Measurements from ENCODE around the gene OOSP3. TPM values are rescaled to one million over a fixed set of nuclear protein-coding genes. Genes with fewer than 3 reads are reported as not detected.

The OOSP3 gene
- polyA plus RNA-seq, 3 donors = not detected

DNA sequence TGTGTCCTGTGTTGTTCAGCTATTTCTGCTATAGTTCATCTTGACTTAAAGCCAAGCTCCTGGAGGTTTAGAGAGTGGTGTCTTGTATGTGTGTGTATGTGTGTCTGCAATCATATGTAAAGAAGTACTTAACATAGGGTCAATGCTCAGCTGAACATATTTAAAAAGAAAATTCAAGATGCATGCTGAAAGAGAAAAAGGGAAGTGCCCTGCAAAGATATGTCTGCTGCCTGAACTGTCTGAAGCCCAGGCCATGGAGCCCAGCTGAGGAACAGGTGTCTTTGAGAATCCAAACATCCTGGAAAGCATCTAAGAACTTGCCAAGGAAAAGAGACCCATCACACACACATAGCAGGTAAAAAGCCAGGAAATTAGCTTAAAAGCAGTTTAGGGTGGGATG lies 18.9 kb upstream of the OOSP3 start:
- no peaks in the 10 kb centered on the region for H3K9me3 Mint-ChIP-seq
- TF ChIP-seq, protein P1, sequence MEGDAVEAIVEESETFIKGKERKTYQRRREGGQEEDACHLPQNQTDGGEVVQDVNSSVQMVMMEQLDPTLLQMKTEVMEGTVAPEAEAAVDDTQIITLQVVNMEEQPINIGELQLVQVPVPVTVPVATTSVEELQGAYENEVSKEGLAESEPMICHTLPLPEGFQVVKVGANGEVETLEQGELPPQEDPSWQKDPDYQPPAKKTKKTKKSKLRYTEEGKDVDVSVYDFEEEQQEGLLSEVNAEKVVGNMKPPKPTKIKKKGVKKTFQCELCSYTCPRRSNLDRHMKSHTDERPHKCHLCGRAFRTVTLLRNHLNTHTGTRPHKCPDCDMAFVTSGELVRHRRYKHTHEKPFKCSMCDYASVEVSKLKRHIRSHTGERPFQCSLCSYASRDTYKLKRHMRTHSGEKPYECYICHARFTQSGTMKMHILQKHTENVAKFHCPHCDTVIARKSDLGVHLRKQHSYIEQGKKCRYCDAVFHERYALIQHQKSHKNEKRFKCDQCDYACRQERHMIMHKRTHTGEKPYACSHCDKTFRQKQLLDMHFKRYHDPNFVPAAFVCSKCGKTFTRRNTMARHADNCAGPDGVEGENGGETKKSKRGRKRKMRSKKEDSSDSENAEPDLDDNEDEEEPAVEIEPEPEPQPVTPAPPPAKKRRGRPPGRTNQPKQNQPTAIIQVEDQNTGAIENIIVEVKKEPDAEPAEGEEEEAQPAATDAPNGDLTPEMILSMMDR (IDR thresholded peaks at IDR 0.05) = no peak
- Histone ChIP-seq H3K9ac (ENCODE audit: insufficient read depth, low read length, poor library complexity, severe bottlenecking) (no peak overlapping the region), H4K20me1 (ENCODE audit: insufficient read depth, low read length) (no peaks in the 10 kb centered on the region), H3K4me2 (replicated peaks; ENCODE audit: extremely low read depth, low read length, poor library complexity, severe bottlenecking) (no peak overlapping the region), H3K4me3 (replicated peaks in 1 of 3; ENCODE audit: low read depth in 2 of 3, low read length in 3 of 3) (no peak overlapping the region), H3K36me3 (replicated peaks in 1 of 2; ENCODE audit: control insufficient read depth in 1 of 2, insufficient read depth in 2 of 2, low read length in 2 of 2) (no peaks in the 10 kb centered on the region), H3K79me2 (ENCODE audit: insufficient read depth, low read length) (no peaks in the 10 kb centered on the region), H3K4me1 (ENCODE audit: control insufficient read depth in 1 of 2, insufficient read depth in 2 of 2, low read length in 2 of 2) (peaks cover 7 to 8% of the 10 kb centered on the region in 2 donors), H2AFZ (ENCODE audit: insufficient read depth, low read depth, low read length, poor library complexity, severe bottlenecking) (no peak overlapping the region), H3K27ac (ENCODE audit: low read depth in 1 of 2, low read length in 2 of 2) (no peak overlapping the region), H3K27me3 (ENCODE audit: control insufficient read depth in 2 of 2, insufficient read depth in 2 of 2, low read length in 2 of 2) (no peaks in the 10 kb centered on the region), H3K9me3 (replicated peaks in 1 of 2; ENCODE audit: control insufficient read depth in 1 of 2, insufficient read depth in 1 of 2, low read length in 2 of 2) (no peaks in the 10 kb centered on the region)
- DNase-seq = no peak
- H3K27ac Mint-ChIP-seq = no peak overlapping the region
- no peaks in the 10 kb centered on the region for H3K36me3 Mint-ChIP-seq
- peaks cover 0 to 2% (median 0%) of the 10 kb centered on the region in 3 donors for H3K27me3 Mint-ChIP-seq (ENCODE audit: low read depth in 3 of 3)
- intact Hi-C loops (cut with micrococcal nuclease) = no loop called here
- H3K4me1 Mint-ChIP-seq = peaks cover 23% of the 10 kb centered on the region
- no peak overlapping the region for H3K4me3 Mint-ChIP-seq

DNA sequence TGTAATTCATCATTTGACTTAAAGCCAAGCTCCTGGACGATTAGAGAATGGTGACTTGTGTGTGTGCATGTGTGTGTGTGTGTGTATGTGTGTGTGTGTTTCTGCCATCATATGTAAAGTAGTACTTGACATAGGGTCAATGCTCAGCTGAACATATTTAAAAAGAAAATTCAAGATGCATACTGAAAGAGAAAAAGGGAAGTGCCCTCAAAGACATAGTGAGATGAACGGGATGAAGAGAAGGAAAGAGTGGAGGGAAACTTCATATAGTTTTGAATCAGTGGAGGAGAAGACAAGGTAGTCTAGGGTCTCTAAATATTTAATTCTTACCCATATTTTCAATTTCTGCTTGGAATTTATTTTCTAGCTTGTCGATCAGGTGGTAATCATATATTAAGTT lies 16.3 kb upstream of the OOSP3 start:
- Histone ChIP-seq H4K20me1 (ENCODE audit: insufficient read depth, low read length) (no peaks in the 10 kb centered on the region), H3K27ac (ENCODE audit: low read depth in 1 of 2, low read length in 2 of 2) (no peak overlapping the region), H3K36me3 (replicated peaks in 1 of 2; ENCODE audit: control insufficient read depth in 1 of 2, insufficient read depth in 2 of 2, low read length in 2 of 2) (no peaks in the 10 kb centered on the region), H3K27me3 (ENCODE audit: control insufficient read depth in 2 of 2, insufficient read depth in 2 of 2, low read length in 2 of 2) (no peaks in the 10 kb centered on the region), H3K4me2 (replicated peaks; ENCODE audit: extremely low read depth, low read length, poor library complexity, severe bottlenecking) (no peak overlapping the region), H3K4me1 (ENCODE audit: control insufficient read depth in 1 of 2, insufficient read depth in 2 of 2, low read length in 2 of 2) (peaks cover 18 to 22% of the 10 kb centered on the region in 2 donors), H3K9me3 (replicated peaks in 1 of 2; ENCODE audit: control insufficient read depth in 1 of 2, insufficient read depth in 1 of 2, low read length in 2 of 2) (no peaks in the 10 kb centered on the region), H2AFZ (ENCODE audit: insufficient read depth, low read depth, low read length, poor library complexity, severe bottlenecking) (no peak overlapping the region), H3K79me2 (ENCODE audit: insufficient read depth, low read length) (no peaks in the 10 kb centered on the region), H3K9ac (ENCODE audit: insufficient read depth, low read length, poor library complexity, severe bottlenecking) (no peak overlapping the region), H3K4me3 (replicated peaks in 1 of 3; ENCODE audit: low read depth in 2 of 3, low read length in 3 of 3) (no peak overlapping the region)
- Mint-ChIP-seq H3K4me1 (peaks cover 34% of the 10 kb centered on the region), H3K27me3 (ENCODE audit: low read depth in 3 of 3) (peaks cover 0 to 2% (median 0%) of the 10 kb centered on the region in 3 donors), H3K4me3 (no peak overlapping the region), H3K36me3 (no peaks in the 10 kb centered on the region), H3K9me3 (peaks cover 0 to 2% (median 0%) of the 10 kb centered on the region in 7 donors), H3K27ac (no peak overlapping the region)
- intact Hi-C loops (cut with micrococcal nuclease) = no loop called here
- DNase-seq = no peak
- 78% methylated on average over 1 of the region's 3 CpGs for WGBS (ENCODE audit: insufficient coverage)
- TF ChIP-seq, protein P1 (IDR thresholded peaks at IDR 0.05) = no peak

Data from CD14-positive monocyte (primary cell).